CD4-positive, alpha-beta T cell (primary cell): ENCODE data around the gene BTBD2. TPM values are rescaled to one million over a fixed set of nuclear protein-coding genes. Genes with fewer than 3 reads are reported as not detected.

Source experiments
- ATAC-seq: fragments of 200-7000 bp; cut with Tn5 transposase; one replicate; pipeline ENCODE4 v1.10.0; 2022; ENCODE audit warnings: mild to moderate bottlenecking; ENCODE audit not compliant: poor library complexity
- CTCF ChIA-PET: fragments of 350-600 bp; sonication (Branson Sonifier 250); formaldehyde crosslinking; loops from one replicate; lab custom pipeline; 2021; ENCODE audit warnings: antibody characterized with exemption, inconsistent platforms; lab: Charles Lee
- POLR2A ChIA-PET: fragments of 350-600 bp; sonication (Branson Sonifier 250); formaldehyde crosslinking; loops from one replicate; lab custom pipeline; 2021; ENCODE audit warnings: antibody characterized with exemption, inconsistent platforms; lab: Charles Lee
- DNase-seq, 14 experiments: peaks; one replicate each; pipeline ENCODE4 v3.0.0-alpha.2; 2013 to 2020; ENCODE audit warnings: mixed read lengths in 2 of 14
- H3K27ac ChIP-seq, 2 donors: one replicate each; pipeline versions ENCODE4 v1.5.1 to v1.7.0; 2013; ENCODE audit warnings: low read length in 2 of 2, low read depth in 1 of 2, mild to moderate bottlenecking in 1 of 2
- H3K27me3 ChIP-seq, 2 experiments: 1 replicate in 1 of 2; 2 replicates in 1 of 2; pipeline versions ENCODE4 v1.6.1 to v1.7.0; 2013; ENCODE audit warnings: low read length in 2 of 2, control low read depth in 1 of 2, mild to moderate bottlenecking in 1 of 2, moderate library complexity in 1 of 2; ENCODE audit not compliant: insufficient read depth in 2 of 2, control insufficient read depth in 1 of 2
- H3K36me3 ChIP-seq: one replicate; pipeline ENCODE4 v1.6.1; 2013; ENCODE audit warnings: low read length, control low read depth; ENCODE audit not compliant: insufficient read depth
- H3K4me1 ChIP-seq: one replicate; pipeline ENCODE4 v1.6.1; 2013; ENCODE audit warnings: low read length, control low read depth; ENCODE audit not compliant: insufficient read depth
- H3K4me3 ChIP-seq: one replicate; pipeline ENCODE4 v1.5.1; 2013; ENCODE audit warnings: mild to moderate bottlenecking, low read length, moderate library complexity
- H3K9me3 ChIP-seq, 2 experiments: 1 replicate in 1 of 2; 2 replicates in 1 of 2; pipeline versions ENCODE4 v1.6.1 to v1.7.0; 2013; ENCODE audit warnings: low read length in 2 of 2, mild to moderate bottlenecking in 2 of 2, control low read depth in 1 of 2, moderate library complexity in 1 of 2; ENCODE audit not compliant: control insufficient read depth in 1 of 2, insufficient read depth in 1 of 2
- H3K27ac Mint-ChIP-seq: one replicate; pipeline ENCODE4 v1.8.0; 2020; ENCODE audit warnings: mixed read lengths
- H3K27me3 Mint-ChIP-seq: one replicate; pipeline ENCODE4 v1.8.0; 2021; ENCODE audit warnings: mixed read lengths
- H3K36me3 Mint-ChIP-seq: one replicate; pipeline ENCODE4 v1.8.0; 2021; ENCODE audit warnings: low read depth, mixed read lengths
- H3K4me1 Mint-ChIP-seq: one replicate; pipeline ENCODE4 v1.8.0; 2021; ENCODE audit warnings: low read depth, mixed read lengths
- H3K4me3 Mint-ChIP-seq: one replicate; pipeline ENCODE4 v1.8.0; 2020; ENCODE audit warnings: mild to moderate bottlenecking, mixed read lengths
- H3K9me3 Mint-ChIP-seq: one replicate; pipeline ENCODE4 v1.8.0; 2020; ENCODE audit warnings: mixed read lengths
- intact Hi-C, 2 experiments: fragments of 100-400 bp; cut with DNase I in 1 of 2; cut with micrococcal nuclease in 1 of 2; formaldehyde crosslinking; loops; one replicate each; pipeline versions ENCODE4 v1.15.1 to v1.9.0; 2023 to 2025; cut with DNase I, micrococcal nuclease
- total RNA-seq, 174 experiments: library from RNA in 2 of 174; stranded (reverse) in 2 of 174; gene quantifications; one replicate each; pipeline ENCODE4 v1.2.3 and lab custom pipeline; 2021 to 2026
- TF ChIP-seq, protein P1 (sequence below): fragments of 200-600 bp; IDR thresholded peaks from one replicate; pipeline ENCODE4 v1.8.0; 2022; ENCODE audit warnings: antibody characterized with exemption, mild to moderate bottlenecking

The BTBD2 gene
- total RNA-seq, 2 experiments from 2014 or later = 44.4 to 44.9 TPM

DNA sequence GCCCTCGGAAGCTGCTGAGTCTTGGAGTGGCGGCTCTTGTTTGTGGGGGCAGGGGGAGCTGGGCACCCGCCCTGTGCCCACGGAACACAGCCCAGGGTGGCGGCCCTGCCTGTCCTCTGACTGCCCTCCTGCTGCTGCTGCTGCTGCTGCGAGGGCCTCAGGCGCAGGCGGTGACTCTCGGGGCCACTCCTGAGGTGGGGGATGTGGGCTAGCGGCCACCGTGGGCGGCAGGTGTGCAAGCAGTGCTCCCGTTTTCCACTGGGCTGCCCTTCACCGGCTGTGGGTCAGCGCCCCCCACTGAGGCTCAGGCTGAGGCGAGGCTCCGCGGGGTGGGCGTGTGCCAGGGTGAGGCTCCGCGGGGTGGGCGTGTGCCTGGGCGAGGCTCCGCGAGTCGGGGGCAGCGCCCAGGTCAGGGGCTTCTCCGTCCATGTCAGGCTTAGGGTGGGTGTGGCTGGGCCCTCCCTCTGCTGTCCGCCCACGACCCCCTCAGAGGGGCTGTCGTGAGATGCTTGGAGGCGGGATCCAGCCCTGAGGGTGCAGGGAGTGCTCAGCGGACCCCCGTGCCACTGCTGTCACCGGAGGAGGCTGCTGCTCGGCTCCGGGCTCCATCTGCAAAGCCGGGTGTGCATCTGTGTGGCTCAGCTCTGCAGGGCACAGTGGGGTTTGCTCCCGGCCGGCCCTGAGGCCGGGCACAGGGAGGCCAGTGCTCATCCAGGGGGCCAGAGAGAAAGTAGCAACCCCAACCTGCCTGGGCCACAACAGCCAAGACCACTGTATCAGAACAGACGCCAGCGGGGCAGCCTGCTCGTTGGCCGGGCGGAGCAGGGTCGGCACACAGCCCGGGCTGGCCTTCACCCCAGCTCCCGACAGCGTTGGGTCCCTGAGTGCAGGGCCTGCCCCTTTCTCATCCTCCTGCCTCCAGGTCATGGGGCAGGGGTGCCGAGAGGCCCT lies 60.1 kb downstream of the BTBD2 start:
- Histone ChIP-seq H3K4me1 (peaks cover 50% of the 10 kb centered on the region), H3K36me3 (peaks cover 35% of the 10 kb centered on the region), H3K4me3 (no peak overlapping the region), H3K27ac (no peak overlapping the region), H3K9me3 (no peaks in the 10 kb centered on the region), H3K27me3 (no peaks in the 10 kb centered on the region)
- no peak overlapping the region for H3K4me3 Mint-ChIP-seq
- ATAC-seq (no peak), DNase-seq (no peak)
- CTCF ChIA-PET = no interaction called here
- H3K27me3 Mint-ChIP-seq = no peaks in the 10 kb centered on the region
- H3K27ac Mint-ChIP-seq = no peak overlapping the region
- POLR2A ChIA-PET = no interaction called here
- peaks cover 14% of the 10 kb centered on the region for H3K4me1 Mint-ChIP-seq
- peaks cover 24% of the 10 kb centered on the region for H3K36me3 Mint-ChIP-seq
- H3K9me3 Mint-ChIP-seq = no peaks in the 10 kb centered on the region
- TF ChIP-seq, protein P1, sequence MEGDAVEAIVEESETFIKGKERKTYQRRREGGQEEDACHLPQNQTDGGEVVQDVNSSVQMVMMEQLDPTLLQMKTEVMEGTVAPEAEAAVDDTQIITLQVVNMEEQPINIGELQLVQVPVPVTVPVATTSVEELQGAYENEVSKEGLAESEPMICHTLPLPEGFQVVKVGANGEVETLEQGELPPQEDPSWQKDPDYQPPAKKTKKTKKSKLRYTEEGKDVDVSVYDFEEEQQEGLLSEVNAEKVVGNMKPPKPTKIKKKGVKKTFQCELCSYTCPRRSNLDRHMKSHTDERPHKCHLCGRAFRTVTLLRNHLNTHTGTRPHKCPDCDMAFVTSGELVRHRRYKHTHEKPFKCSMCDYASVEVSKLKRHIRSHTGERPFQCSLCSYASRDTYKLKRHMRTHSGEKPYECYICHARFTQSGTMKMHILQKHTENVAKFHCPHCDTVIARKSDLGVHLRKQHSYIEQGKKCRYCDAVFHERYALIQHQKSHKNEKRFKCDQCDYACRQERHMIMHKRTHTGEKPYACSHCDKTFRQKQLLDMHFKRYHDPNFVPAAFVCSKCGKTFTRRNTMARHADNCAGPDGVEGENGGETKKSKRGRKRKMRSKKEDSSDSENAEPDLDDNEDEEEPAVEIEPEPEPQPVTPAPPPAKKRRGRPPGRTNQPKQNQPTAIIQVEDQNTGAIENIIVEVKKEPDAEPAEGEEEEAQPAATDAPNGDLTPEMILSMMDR = no peak
- intact Hi-C loops = no loop called here

DNA sequence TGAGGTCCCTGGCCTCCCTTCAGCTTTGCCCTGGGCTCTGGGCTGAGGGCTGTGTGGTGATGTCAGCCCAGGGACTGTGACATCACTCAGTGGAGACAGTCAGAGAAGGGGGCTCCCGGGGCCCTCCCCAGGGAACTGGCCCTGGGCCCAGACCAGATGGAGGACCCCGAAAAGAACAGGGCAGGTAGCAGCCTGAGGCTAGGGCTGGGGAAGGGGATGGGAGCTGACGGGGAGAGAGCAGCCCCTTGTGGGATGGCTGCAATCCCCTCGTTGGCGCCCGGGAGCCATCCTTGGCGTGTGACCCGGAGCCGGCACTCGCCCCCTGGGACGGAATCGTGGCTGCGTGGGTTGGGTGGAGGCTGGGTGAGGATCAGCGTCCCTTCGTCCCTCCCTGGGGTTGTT lies 61.0 kb downstream of the BTBD2 start:
- no peaks in the 10 kb centered on the region for H3K27me3 ChIP-seq
- DNase-seq (no peak), ATAC-seq (no peak)
- H3K36me3 ChIP-seq = peaks cover 37% of the 10 kb centered on the region
- Mint-ChIP-seq H3K4me1 (peaks cover 12% of the 10 kb centered on the region), H3K9me3 (no peaks in the 10 kb centered on the region), H3K4me3 (no peak overlapping the region), H3K36me3 (peaks cover 30% of the 10 kb centered on the region), H3K27ac (no peak overlapping the region), H3K27me3 (no peaks in the 10 kb centered on the region)
- TF ChIP-seq, protein P1 = no peak
- intact Hi-C loops = no loop called here
- ChIA-PET POLR2A (no interaction called here), CTCF (no interaction called here)
- H3K27ac ChIP-seq = no peak overlapping the region
- no peaks in the 10 kb centered on the region for H3K9me3 ChIP-seq
- peaks cover 52% of the 10 kb centered on the region for H3K4me1 ChIP-seq
- H3K4me3 ChIP-seq = no peak overlapping the region

DNA sequence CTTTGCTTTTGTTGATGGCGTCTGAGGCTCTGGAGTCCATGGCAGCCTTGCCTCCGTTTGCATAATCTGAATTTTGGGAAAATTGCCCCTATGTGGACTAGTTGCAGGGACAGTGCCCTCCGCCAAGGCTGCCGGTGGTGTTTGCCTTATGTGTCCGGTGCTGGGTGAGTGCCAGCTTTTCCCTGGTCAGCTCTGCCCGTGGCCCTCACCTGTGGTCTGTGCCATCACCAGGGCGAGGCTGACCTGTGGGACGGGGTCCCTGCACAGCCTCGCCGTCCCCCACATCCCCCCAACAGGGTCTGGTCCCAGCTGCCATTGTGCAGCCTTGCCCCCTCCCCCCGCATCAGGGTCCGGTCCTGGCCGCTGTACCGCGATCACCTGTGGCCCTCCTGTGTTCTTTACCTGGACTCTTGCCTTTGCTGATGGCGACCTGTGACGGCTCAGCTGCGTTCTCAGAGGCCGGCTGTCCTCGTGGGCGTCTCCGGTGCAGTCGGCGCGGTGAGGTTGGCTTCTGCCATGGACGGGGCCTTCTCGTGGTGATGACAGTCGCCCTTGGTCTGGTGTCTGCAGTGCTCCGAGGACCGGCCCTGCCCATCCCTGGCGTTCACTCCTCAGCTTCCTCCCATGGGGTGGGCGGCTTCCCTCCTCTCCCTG lies 61.9 kb downstream of the BTBD2 start:
- H3K36me3 Mint-ChIP-seq = peaks cover 34% of the 10 kb centered on the region
- ATAC-seq (no peak), DNase-seq (no peak)
- ChIA-PET CTCF (no interaction called here), POLR2A (no interaction called here)
- Histone ChIP-seq H3K4me3 (no peak overlapping the region), H3K27ac (no peak overlapping the region), H3K9me3 (no peaks in the 10 kb centered on the region), H3K4me1 (peaks cover 60% of the 10 kb centered on the region), H3K36me3 (peaks cover 41% of the 10 kb centered on the region), H3K27me3 (no peaks in the 10 kb centered on the region)
- H3K4me1 Mint-ChIP-seq = peaks cover 15% of the 10 kb centered on the region
- TF ChIP-seq, protein P1 = no peak
- no peaks in the 10 kb centered on the region for H3K27me3 Mint-ChIP-seq
- H3K9me3 Mint-ChIP-seq = no peaks in the 10 kb centered on the region
- H3K27ac Mint-ChIP-seq = no peak overlapping the region
- intact Hi-C loops = no loop called here
- no peak overlapping the region for H3K4me3 Mint-ChIP-seq
